Astrocyte (in vitro differentiated cells and primary cell): ENCODE results near the gene CBLC. TPM values are rescaled to one million over a fixed set of nuclear protein-coding genes. Genes with fewer than 3 reads are reported as not detected.

ENCODE experiments used
- DNase-seq: peaks from one replicate; pipeline ENCODE4 v3.0.0-alpha.2; 2010; ENCODE audit warnings: low read depth
- FAIRE-seq: peaks from 2 replicates; lab custom pipeline; 2011; peaks lifted over from hg19 to GRCh38; lab: Jason Lieb, UNC
- H2AFZ ChIP-seq: 2 replicates; pipeline ENCODE4 v1.6.0; 2012; ENCODE audit warnings: low read depth, low read length, inconsistent platforms
- H3K27ac ChIP-seq: 2 replicates; pipeline ENCODE4 v1.5.1; 2011; ENCODE audit warnings: low read depth, low read length, inconsistent platforms
- H3K27me3 ChIP-seq: 2 replicates; pipeline ENCODE4 v1.6.0; 2011; ENCODE audit warnings: low read length, inconsistent platforms; ENCODE audit not compliant: insufficient read depth
- H3K36me3 ChIP-seq: 2 replicates; pipeline ENCODE4 v1.5.1; 2011; ENCODE audit warnings: low read length, inconsistent platforms; ENCODE audit not compliant: insufficient read depth
- H3K4me1 ChIP-seq: 2 replicates; pipeline ENCODE4 v1.5.1; 2011; ENCODE audit warnings: low read length, inconsistent platforms; ENCODE audit not compliant: insufficient read depth
- H3K4me2 ChIP-seq: 2 replicates; pipeline ENCODE4 v1.6.0; 2012; ENCODE audit warnings: low read length, inconsistent platforms
- H3K4me3 ChIP-seq: 2 replicates; pipeline ENCODE4 v1.5.1; 2011; ENCODE audit warnings: low read depth, mild to moderate bottlenecking, low read length, inconsistent platforms; ENCODE audit not compliant: insufficient read depth
- H3K79me2 ChIP-seq: 2 replicates; pipeline ENCODE4 v1.6.0; 2012; ENCODE audit warnings: mild to moderate bottlenecking, low read length, inconsistent platforms; ENCODE audit not compliant: insufficient read depth
- H3K9ac ChIP-seq: 2 replicates; pipeline ENCODE4 v1.6.0; 2012; ENCODE audit warnings: mild to moderate bottlenecking, low read length, inconsistent platforms
- H3K9me3 ChIP-seq: 2 replicates; pipeline ENCODE4 v1.5.1; 2012; ENCODE audit warnings: low read depth, mild to moderate bottlenecking, low read length, inconsistent platforms; ENCODE audit not compliant: insufficient read depth
- H4K20me1 ChIP-seq: 2 replicates; pipeline ENCODE4 v1.6.0; 2012; ENCODE audit warnings: low read length, inconsistent platforms; ENCODE audit not compliant: insufficient read depth
- H3K27ac Mint-ChIP-seq: one replicate; pipeline ENCODE4 v1.8.0; 2021; ENCODE audit warnings: mild to moderate bottlenecking, mixed read lengths; ENCODE audit not compliant: unreplicated experiment
- H3K27me3 Mint-ChIP-seq: one replicate; pipeline ENCODE4 v1.8.0; 2021; ENCODE audit warnings: low read depth, mixed read lengths; ENCODE audit not compliant: unreplicated experiment
- H3K36me3 Mint-ChIP-seq: one replicate; pipeline ENCODE4 v1.8.0; 2021; ENCODE audit warnings: low read depth, mixed read lengths; ENCODE audit not compliant: unreplicated experiment
- H3K4me1 Mint-ChIP-seq: one replicate; pipeline ENCODE4 v1.8.0; 2021; ENCODE audit warnings: low read depth, mixed read lengths; ENCODE audit not compliant: unreplicated experiment
- H3K4me3 Mint-ChIP-seq: one replicate; pipeline ENCODE4 v1.8.0; 2021; ENCODE audit warnings: mild to moderate bottlenecking, moderate library complexity, mixed read lengths; ENCODE audit not compliant: unreplicated experiment
- H3K9me3 Mint-ChIP-seq: one replicate; pipeline ENCODE4 v1.8.0; 2021; ENCODE audit warnings: mild to moderate bottlenecking, mixed read lengths; ENCODE audit not compliant: unreplicated experiment
- CTCF ChIP-seq: IDR thresholded peaks from 2 replicates; pipeline ENCODE4 v1.5.1; 2011; ENCODE audit warnings: low read depth, mild to moderate bottlenecking, inconsistent platforms, low read length, moderate library complexity; ENCODE audit not compliant: insufficient read depth
- EZH2 ChIP-seq: IDR thresholded peaks from 2 replicates; pipeline ENCODE4 v1.6.1; 2012; ENCODE audit warnings: mild to moderate bottlenecking, low read length, inconsistent platforms; ENCODE audit not compliant: insufficient read depth
- total RNA-seq: library from RNA; stranded (reverse); gene quantifications from 2 replicates; pipeline ENCODE4 v1.2.1, GENCODE V29; 2021

CBLC gene
- total RNA-seq, 1 donor from 2014 or later: not detected

DNA sequence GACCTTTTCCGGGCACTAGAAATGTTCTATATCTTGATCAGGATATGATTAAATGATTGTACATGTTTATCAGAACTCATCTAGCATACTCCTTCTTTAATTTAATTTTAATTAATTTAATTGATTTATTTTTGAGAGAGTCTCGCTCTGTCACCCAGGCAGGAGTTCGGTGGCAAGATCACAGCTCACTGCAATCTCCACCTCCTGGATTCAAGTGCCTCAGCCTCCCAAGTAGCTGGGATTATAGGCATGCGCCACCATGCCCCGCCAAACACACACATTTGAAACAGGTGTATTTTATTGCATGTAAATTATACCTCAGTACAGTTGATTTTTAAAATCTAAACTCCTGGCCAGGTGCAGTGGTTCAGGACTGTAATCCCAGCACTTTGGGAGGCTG, 46.6 kb upstream of the CBLC start:
- no peaks in the 10 kb centered on the region for H3K36me3 ChIP-seq
- H3K79me2 ChIP-seq: no peaks in the 10 kb centered on the region
- no peak overlapping the region for H3K4me3 Mint-ChIP-seq
- H3K27ac Mint-ChIP-seq: no peak overlapping the region
- H3K4me1 Mint-ChIP-seq: peaks cover 3% of the 10 kb centered on the region
- H3K27me3 Mint-ChIP-seq: peaks cover 13% of the 10 kb centered on the region
- H3K36me3 Mint-ChIP-seq: no peaks in the 10 kb centered on the region
- H2AFZ ChIP-seq: no peak overlapping the region
- H3K9me3 Mint-ChIP-seq: peaks cover 3% of the 10 kb centered on the region
- H3K27me3 ChIP-seq: no peaks in the 10 kb centered on the region
- FAIRE-seq (no peak), DNase-seq (no peak)
- no peak overlapping the region for H3K9ac ChIP-seq
- H3K4me3 ChIP-seq: no peak overlapping the region
- no peaks in the 10 kb centered on the region for H3K9me3 ChIP-seq
- H3K4me2 ChIP-seq: no peak overlapping the region
- H3K27ac ChIP-seq: no peak overlapping the region
- TF ChIP-seq CTCF: no peak
- TF ChIP-seq EZH2: no peak
- peaks cover 4% of the 10 kb centered on the region for H3K4me1 ChIP-seq
- no peaks in the 10 kb centered on the region for H4K20me1 ChIP-seq

GRCh38 chr19:44731622-44732021, 46.1 kb upstream of the CBLC start:
- no peak for FAIRE-seq
- no peaks in the 10 kb centered on the region for H3K79me2 ChIP-seq
- Mint-ChIP-seq H3K27ac (no peak overlapping the region), H3K4me3 (no peak overlapping the region), H3K27me3 (peaks cover 13% of the 10 kb centered on the region), H3K9me3 (peaks cover 3% of the 10 kb centered on the region), H3K4me1 (peaks cover 3% of the 10 kb centered on the region), H3K36me3 (no peaks in the 10 kb centered on the region)
- DNase-seq: no peak
- H3K4me1 ChIP-seq: peaks cover 4% of the 10 kb centered on the region
- no peaks in the 10 kb centered on the region for H3K36me3 ChIP-seq
- H3K9me3 ChIP-seq: no peaks in the 10 kb centered on the region
- no peak overlapping the region for H3K27ac ChIP-seq
- H3K4me3 ChIP-seq: no peak overlapping the region
- no peaks in the 10 kb centered on the region for H3K27me3 ChIP-seq
- H3K4me2 ChIP-seq: no peak overlapping the region
- H4K20me1 ChIP-seq: no peaks in the 10 kb centered on the region
- H2AFZ ChIP-seq: no peak overlapping the region
- no peak for TF ChIP-seq CTCF
- no peak for TF ChIP-seq EZH2
- no peak overlapping the region for H3K9ac ChIP-seq

DNA sequence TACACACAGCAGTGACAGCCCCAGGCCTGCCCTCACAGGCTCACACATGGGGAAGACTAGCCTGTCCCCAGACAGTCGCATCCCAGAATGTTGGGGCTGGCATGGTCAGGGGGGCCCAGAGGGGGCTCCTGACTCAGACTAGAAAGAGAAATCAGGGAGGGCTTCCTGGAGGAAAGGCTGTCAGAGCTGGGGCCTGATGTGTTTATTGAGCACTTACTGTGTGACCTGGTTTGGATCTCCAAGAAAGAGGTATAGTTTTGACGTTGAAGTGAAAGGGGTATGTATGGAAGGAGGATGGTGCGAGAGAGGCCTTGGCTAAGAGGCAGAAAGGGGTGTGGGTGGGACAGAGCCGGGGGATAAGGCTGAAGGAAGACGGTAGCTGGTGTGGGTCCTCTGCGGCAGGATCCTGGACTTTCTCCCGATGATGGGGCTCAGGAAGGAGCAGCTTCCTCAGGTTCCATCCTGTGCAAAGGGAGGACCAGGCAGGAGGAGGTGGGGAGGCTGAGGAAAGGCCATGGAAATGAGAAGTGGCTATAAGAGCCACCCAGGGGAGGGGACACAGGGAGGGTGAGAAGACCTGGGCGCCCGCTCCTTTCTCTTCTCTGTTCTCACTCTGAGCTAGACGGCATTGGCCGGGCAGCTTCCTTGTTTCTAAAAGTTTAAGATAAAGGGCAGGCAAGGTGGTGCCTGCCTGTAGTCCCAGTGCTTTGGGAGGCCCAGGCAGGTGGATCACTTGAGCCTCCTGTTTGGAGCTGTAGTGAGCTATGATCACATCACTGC, 45.3 kb upstream of the CBLC start:
- Histone ChIP-seq H3K9me3 (no peaks in the 10 kb centered on the region), H3K79me2 (no peaks in the 10 kb centered on the region), H3K27ac (no peak overlapping the region), H2AFZ (no peak overlapping the region), H3K27me3 (no peaks in the 10 kb centered on the region), H3K36me3 (no peaks in the 10 kb centered on the region), H3K4me2 (no peak overlapping the region), H3K4me3 (no peak overlapping the region), H4K20me1 (no peaks in the 10 kb centered on the region), H3K4me1 (peaks cover 11% of the 10 kb centered on the region), H3K9ac (no peak overlapping the region)
- Mint-ChIP-seq H3K4me1 (peaks cover 3% of the 10 kb centered on the region), H3K27me3 (peaks cover 13% of the 10 kb centered on the region), H3K9me3 (peaks cover 3% of the 10 kb centered on the region), H3K4me3 (no peak overlapping the region), H3K27ac (no peak overlapping the region), H3K36me3 (no peaks in the 10 kb centered on the region)
- FAIRE-seq: no peak
- DNase-seq: no peak
- TF ChIP-seq CTCF: no peak
- no peak for TF ChIP-seq EZH2
